ENCODE results near the gene PIEZO2.

GRCh38 chr18:10840743-10841142 lies 308.6 kb downstream of the PIEZO2 start:
- no peak for TF ChIP-seq ZNF263 (CRISPR knock-in tag; IDR thresholded peaks at IDR 0.05; ENCODE audit: low read depth)
- TF ChIP-seq, protein P1, sequence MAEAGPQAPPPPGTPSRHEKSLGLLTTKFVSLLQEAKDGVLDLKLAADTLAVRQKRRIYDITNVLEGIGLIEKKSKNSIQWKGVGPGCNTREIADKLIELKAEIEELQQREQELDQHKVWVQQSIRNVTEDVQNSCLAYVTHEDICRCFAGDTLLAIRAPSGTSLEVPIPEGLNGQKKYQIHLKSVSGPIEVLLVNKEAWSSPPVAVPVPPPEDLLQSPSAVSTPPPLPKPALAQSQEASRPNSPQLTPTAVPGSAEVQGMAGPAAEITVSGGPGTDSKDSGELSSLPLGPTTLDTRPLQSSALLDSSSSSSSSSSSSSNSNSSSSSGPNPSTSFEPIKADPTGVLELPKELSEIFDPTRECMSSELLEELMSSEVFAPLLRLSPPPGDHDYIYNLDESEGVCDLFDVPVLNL (CRISPR knock-in tag; IDR thresholded peaks at IDR 0.05; ENCODE audit: borderline replicate concordance, low read depth), result no peak
- no peak for TF ChIP-seq CTCF (IDR thresholded peaks at IDR 0.05)
- TF ChIP-seq NR3C1 (CRISPR knock-in tag; conservative IDR thresholded peaks at IDR 0.05; ENCODE audit: low read depth), result no peak
- TF ChIP-seq, protein P2, sequence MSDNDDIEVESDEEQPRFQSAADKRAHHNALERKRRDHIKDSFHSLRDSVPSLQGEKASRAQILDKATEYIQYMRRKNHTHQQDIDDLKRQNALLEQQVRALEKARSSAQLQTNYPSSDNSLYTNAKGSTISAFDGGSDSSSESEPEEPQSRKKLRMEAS (CRISPR knock-in tag; IDR thresholded peaks at IDR 0.05), result no peak
- no peak for TF ChIP-seq ZNF425 (CRISPR knock-in tag; conservative IDR thresholded peaks at IDR 0.05)
- TF ChIP-seq, protein P3, sequence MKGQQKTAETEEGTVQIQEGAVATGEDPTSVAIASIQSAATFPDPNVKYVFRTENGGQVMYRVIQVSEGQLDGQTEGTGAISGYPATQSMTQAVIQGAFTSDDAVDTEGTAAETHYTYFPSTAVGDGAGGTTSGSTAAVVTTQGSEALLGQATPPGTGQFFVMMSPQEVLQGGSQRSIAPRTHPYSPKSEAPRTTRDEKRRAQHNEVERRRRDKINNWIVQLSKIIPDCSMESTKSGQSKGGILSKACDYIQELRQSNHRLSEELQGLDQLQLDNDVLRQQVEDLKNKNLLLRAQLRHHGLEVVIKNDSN (CRISPR knock-in tag; IDR thresholded peaks at IDR 0.05), result no peak
- no peak for TF ChIP-seq JUN (CRISPR knock-in tag; IDR thresholded peaks at IDR 0.05)
- TF ChIP-seq, protein P4, sequence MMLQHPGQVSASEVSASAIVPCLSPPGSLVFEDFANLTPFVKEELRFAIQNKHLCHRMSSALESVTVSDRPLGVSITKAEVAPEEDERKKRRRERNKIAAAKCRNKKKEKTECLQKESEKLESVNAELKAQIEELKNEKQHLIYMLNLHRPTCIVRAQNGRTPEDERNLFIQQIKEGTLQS (CRISPR knock-in tag; conservative IDR thresholded peaks at IDR 0.05), result no peak
- TF ChIP-seq FOXJ3 (CRISPR knock-in tag; IDR thresholded peaks at IDR 0.05; ENCODE audit: borderline replicate concordance), result no peak
- TF ChIP-seq SP1 (CRISPR knock-in tag; conservative IDR thresholded peaks at IDR 0.05), result no peak
- no peak for TF ChIP-seq ATF2 (CRISPR knock-in tag; IDR thresholded peaks at IDR 0.05; ENCODE audit: borderline replicate concordance, low read depth)
